ENCODE results near the gene KRTAP19-1.
"Not testable (repeated sequence)": the region's sequence is repeated elsewhere in the genome, so short reads cannot be mapped to it uniquely, and the experiment has no call there.

Gene KRTAP19-1

DNA sequence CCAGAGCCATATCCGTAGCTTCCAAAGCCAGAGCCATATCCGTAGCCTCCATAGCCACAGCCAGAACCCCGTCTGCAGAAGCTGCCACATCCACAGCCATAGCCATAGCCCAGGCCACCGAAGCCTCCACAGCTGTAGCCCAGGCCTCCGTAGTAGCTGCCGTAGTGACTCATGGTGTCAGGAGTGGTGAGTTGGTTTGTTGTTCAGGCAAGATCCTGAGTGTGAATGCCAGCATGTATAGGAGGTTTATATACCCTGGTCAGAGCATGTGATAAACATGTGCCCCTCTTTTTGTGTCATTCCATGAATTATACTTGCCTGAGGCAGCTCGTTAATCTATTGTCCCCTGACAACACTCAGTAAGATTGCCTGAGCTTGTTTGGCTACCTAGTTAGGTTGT, at the start of gene KRTAP19-1:
TSS of gene KRTAP19-1 (minus strand) at position 223 of the 400 bp plus-strand sequence. CDS start at position 173, 50 bp downstream.
- Histone ChIP-seq H3K27ac (ENCODE audit: low read depth, low read length) (no peak within 1 kb of the TSS), H3K9me3 (ENCODE audit: control insufficient read depth in 1 of 2, low read length in 2 of 2) (peaks cover 2 to 19% of the 10 kb centered on the region in 2 donors), H3K4me1 (ENCODE audit: control insufficient read depth in 1 of 2, insufficient read depth in 2 of 2, low read length in 2 of 2) (no peaks in the 10 kb centered on the region), H3K4me3 (ENCODE audit: low read depth in 1 of 2, low read length in 2 of 2) (no peak within 1 kb of the TSS), H3K9ac (ENCODE audit: low read depth in 1 of 2, low read length in 2 of 2) (no peak within 1 kb of the TSS), H3K27me3 (ENCODE audit: control insufficient read depth in 1 of 2, insufficient read depth in 2 of 2, low read length in 2 of 2) (no peaks in the 10 kb centered on the region), H3K36me3 (ENCODE audit: control insufficient read depth in 1 of 2, insufficient read depth in 2 of 2, low read length in 2 of 2) (no peaks in the 10 kb centered on the region)

DNA sequence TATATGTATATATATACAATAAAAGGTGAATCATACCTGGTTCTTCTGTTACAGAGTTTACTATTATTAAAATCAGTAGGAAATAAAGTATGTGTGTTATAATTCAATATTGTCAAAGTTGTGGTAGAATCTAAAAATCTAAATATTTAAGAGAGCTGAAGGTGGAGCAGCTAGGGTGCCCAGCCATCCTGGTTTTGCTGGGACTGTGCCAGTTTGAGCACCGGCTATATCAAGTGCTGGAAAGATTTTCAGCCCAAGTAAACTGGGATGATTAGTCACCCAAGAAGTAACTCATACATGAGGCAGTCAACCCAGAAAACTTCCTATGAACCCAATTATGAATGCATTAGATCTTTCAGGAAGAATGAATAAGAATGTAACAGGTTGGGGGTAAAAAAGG, 38.7 kb upstream of the KRTAP19-1 start:
- no peak overlapping the region for H3K27ac ChIP-seq (ENCODE audit: low read depth, low read length)
- H3K9ac ChIP-seq (ENCODE audit: low read depth in 1 of 2, low read length in 2 of 2): no peak overlapping the region
- H3K36me3 ChIP-seq (ENCODE audit: control insufficient read depth in 1 of 2, insufficient read depth in 2 of 2, low read length in 2 of 2): no peaks in the 10 kb centered on the region
- H3K4me1 ChIP-seq (ENCODE audit: control insufficient read depth in 1 of 2, insufficient read depth in 2 of 2, low read length in 2 of 2): no peaks in the 10 kb centered on the region
- peaks cover 2 to 5% of the 10 kb centered on the region in 2 donors for H3K9me3 ChIP-seq (ENCODE audit: control insufficient read depth in 1 of 2, low read length in 2 of 2)
- no peaks in the 10 kb centered on the region for H3K27me3 ChIP-seq (ENCODE audit: control insufficient read depth in 1 of 2, insufficient read depth in 2 of 2, low read length in 2 of 2)
- no peak overlapping the region for H3K4me3 ChIP-seq (ENCODE audit: low read depth in 1 of 2, low read length in 2 of 2)

DNA sequence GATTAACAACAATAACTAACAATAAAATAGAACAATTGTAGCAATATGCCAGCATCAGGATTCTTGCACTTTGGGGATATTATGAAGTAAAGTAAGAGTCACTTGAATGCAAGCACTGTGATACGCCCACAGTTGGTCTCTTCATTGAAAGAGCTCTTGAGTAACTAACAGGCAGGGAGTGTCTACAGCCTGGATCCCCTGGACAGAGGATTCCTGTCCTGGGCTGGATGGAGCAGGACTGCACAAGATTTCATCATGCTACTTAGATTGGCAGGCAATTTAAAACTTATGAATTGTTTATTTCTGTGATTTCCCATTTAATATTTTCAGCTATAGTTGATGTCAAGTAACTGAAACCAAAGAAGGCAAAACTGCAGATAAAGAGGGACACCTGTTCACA, 35.5 kb upstream of the KRTAP19-1 start:
- Histone ChIP-seq H3K9me3 (ENCODE audit: control insufficient read depth in 1 of 2, low read length in 2 of 2) (peaks cover 0 to 2% of the 10 kb centered on the region in 2 donors), H3K4me3 (ENCODE audit: low read depth in 1 of 2, low read length in 2 of 2) (no peak overlapping the region), H3K9ac (ENCODE audit: low read depth in 1 of 2, low read length in 2 of 2) (no peak overlapping the region), H3K36me3 (ENCODE audit: control insufficient read depth in 1 of 2, insufficient read depth in 2 of 2, low read length in 2 of 2) (no peaks in the 10 kb centered on the region), H3K27ac (ENCODE audit: low read depth, low read length) (no peak overlapping the region), H3K4me1 (ENCODE audit: control insufficient read depth in 1 of 2, insufficient read depth in 2 of 2, low read length in 2 of 2) (no peaks in the 10 kb centered on the region), H3K27me3 (ENCODE audit: control insufficient read depth in 1 of 2, insufficient read depth in 2 of 2, low read length in 2 of 2) (no peaks in the 10 kb centered on the region)

DNA sequence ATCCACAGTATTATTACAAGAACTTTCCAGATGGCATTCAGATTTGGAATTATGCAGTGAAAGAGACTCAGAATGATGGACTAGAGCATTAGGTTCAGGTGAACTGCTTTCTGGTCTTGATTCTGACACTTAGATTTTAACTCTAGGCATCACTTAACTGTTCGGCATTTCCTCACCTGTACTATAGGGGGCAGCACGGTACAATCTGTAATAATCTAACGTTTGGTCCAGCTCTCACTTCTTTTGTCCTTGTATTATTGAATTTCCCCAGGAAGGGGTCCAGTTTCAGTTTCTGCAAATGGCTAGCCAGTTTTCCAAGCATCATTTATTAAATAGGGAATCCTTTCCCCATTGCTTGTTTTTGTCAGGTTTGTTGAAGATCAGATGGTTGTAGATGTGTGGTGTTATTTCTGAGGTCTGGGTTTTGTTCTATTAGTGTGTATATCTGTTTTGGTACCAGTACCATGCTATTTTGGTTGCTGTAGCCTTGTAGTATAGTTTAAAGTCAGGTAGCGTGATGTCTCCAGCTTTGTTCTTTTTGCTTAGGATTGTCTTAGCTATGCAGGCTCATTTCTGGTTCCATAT, 25.5 kb upstream of the KRTAP19-1 start:
- not testable (repeated sequence) for H3K27ac ChIP-seq (ENCODE audit: low read depth, low read length); H3K4me3 ChIP-seq (ENCODE audit: low read depth in 1 of 2, low read length in 2 of 2); H3K9ac ChIP-seq (ENCODE audit: low read depth in 1 of 2, low read length in 2 of 2); H3K9me3 ChIP-seq (ENCODE audit: control insufficient read depth in 1 of 2, low read length in 2 of 2); H3K36me3 ChIP-seq (ENCODE audit: control insufficient read depth in 1 of 2, insufficient read depth in 2 of 2, low read length in 2 of 2); H3K27me3 ChIP-seq (ENCODE audit: control insufficient read depth in 1 of 2, insufficient read depth in 2 of 2, low read length in 2 of 2); H3K4me1 ChIP-seq (ENCODE audit: control insufficient read depth in 1 of 2, insufficient read depth in 2 of 2, low read length in 2 of 2)

DNA sequence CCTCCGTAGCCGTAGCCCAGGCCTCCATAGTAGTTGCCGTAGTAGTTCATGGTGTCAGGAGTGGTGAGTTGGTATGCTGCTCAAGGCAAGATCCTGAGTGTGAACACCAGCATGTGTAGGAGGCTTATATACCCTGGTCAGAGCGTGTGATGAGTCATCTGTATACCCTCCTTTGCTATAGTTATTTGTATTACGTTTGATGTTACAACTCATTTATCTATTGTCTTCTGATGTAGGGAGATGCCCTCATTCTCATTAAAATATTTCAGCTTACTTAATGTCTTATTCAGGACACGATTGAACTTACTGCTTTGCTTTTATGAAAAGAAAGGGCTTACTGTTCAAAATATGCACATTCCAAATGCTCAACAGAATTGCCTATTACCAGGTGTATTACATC, 21.9 kb upstream of the KRTAP19-1 start, which contains the start of gene KRTAP19-5:
TSS of gene KRTAP19-5 (minus strand) at position 101 of the 400 bp plus-strand sequence. CDS start at position 50, 51 bp downstream.
- Histone ChIP-seq H3K36me3 (ENCODE audit: control insufficient read depth in 1 of 2, insufficient read depth in 2 of 2, low read length in 2 of 2) (no peaks in the 10 kb centered on the region), H3K9ac (ENCODE audit: low read depth in 1 of 2, low read length in 2 of 2) (no peak within 1 kb of the TSS), H3K4me1 (ENCODE audit: control insufficient read depth in 1 of 2, insufficient read depth in 2 of 2, low read length in 2 of 2) (no peaks in the 10 kb centered on the region), H3K27me3 (ENCODE audit: control insufficient read depth in 1 of 2, insufficient read depth in 2 of 2, low read length in 2 of 2) (no peaks in the 10 kb centered on the region), H3K27ac (ENCODE audit: low read depth, low read length) (no peak within 1 kb of the TSS), H3K9me3 (ENCODE audit: control insufficient read depth in 1 of 2, low read length in 2 of 2) (no peaks in the 10 kb centered on the region), H3K4me3 (ENCODE audit: low read depth in 1 of 2, low read length in 2 of 2) (no peak within 1 kb of the TSS)

DNA sequence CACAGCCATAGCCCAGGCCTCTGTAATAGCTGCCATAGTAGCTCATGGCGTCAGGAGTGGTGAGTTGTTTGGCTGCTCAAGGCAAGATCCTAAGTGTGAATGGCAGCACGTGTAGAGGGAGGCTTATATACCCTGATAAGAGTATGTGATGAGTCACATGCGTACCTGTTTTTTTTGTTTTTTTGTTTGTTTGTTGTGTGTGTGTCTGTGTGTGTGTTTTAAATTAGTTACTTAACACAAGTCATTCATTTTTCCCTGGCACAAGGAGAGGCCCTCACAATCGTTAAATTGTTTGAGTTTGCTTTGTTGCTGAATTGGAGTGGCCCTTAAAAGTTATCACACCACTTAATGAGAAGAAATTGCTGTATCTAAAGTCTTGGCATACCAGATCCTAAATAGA, 16.9 kb upstream of the KRTAP19-1 start, which contains the start of gene KRTAP19-4:
TSS of gene KRTAP19-4 (minus strand) at position 101 of the 400 bp plus-strand sequence. CDS start at position 46, 55 bp downstream.
- Histone ChIP-seq H3K4me3 (ENCODE audit: low read depth in 1 of 2, low read length in 2 of 2) (no peak within 1 kb of the TSS), H3K36me3 (ENCODE audit: control insufficient read depth in 1 of 2, insufficient read depth in 2 of 2, low read length in 2 of 2) (no peaks in the 10 kb centered on the region), H3K27ac (ENCODE audit: low read depth, low read length) (no peak within 1 kb of the TSS), H3K9me3 (ENCODE audit: control insufficient read depth in 1 of 2, low read length in 2 of 2) (no peaks in the 10 kb centered on the region), H3K27me3 (ENCODE audit: control insufficient read depth in 1 of 2, insufficient read depth in 2 of 2, low read length in 2 of 2) (no peaks in the 10 kb centered on the region), H3K4me1 (ENCODE audit: control insufficient read depth in 1 of 2, insufficient read depth in 2 of 2, low read length in 2 of 2) (no peaks in the 10 kb centered on the region), H3K9ac (ENCODE audit: low read depth in 1 of 2, low read length in 2 of 2) (no peak within 1 kb of the TSS)

DNA sequence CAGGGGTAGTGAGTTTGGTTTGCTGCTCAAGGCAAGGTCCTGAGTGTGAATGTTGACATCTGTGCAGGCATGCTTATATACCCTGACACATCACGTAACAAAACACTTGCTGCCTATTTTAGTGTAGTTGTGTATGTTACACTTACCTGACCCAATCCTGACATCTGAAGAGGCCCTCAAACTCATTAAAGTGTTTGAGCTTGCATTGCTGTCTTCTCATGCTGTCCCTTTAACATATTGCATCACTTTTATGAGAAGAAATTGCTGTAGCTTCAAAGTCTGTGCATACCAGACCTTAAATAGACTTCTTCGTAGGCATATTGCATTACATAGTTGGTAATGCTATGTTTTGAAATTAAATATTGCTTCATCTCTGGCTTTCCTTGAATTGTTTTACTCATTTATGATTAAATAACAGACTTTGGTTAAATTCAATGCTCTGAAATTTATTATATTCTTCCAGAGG, 11.8 kb upstream of the KRTAP19-1 start, which contains the start of gene KRTAP19-3:
TSS of gene KRTAP19-3 (minus strand) at position 51 of the 466 bp plus-strand sequence. CDS start 56 bp downstream, outside the sequence.
- Histone ChIP-seq H3K27ac (ENCODE audit: low read depth, low read length) (no peak within 1 kb of the TSS), H3K36me3 (ENCODE audit: control insufficient read depth in 1 of 2, insufficient read depth in 2 of 2, low read length in 2 of 2) (no peaks in the 10 kb centered on the region), H3K4me1 (ENCODE audit: control insufficient read depth in 1 of 2, insufficient read depth in 2 of 2, low read length in 2 of 2) (no peaks in the 10 kb centered on the region), H3K9me3 (ENCODE audit: control insufficient read depth in 1 of 2, low read length in 2 of 2) (peaks cover 4 to 8% of the 10 kb centered on the region in 2 donors), H3K27me3 (ENCODE audit: control insufficient read depth in 1 of 2, insufficient read depth in 2 of 2, low read length in 2 of 2) (no peaks in the 10 kb centered on the region), H3K9ac (ENCODE audit: low read depth in 1 of 2, low read length in 2 of 2) (no peak within 1 kb of the TSS), H3K4me3 (ENCODE audit: low read depth in 1 of 2, low read length in 2 of 2) (no peak within 1 kb of the TSS)

DNA sequence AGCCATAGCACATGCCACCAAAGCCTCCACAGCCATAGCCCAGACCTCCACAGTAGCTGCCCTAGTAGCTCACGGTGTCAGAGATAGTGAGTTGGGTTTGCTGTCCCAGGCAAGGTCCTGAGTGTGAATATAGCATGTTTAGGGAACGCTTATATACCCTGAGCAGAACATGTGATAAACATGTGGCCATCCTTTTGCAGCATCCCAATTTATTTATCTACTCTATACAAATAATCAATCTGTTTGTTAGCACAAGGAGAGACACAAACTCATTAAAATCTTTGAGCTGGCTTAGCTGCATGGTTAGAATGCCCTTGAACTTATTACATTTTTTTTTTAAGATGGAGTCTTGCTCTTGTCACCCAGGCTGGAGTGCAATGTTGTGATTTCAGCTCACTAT, 7.2 kb upstream of the KRTAP19-1 start, which contains the start of gene KRTAP19-2:
TSS of gene KRTAP19-2 (minus strand) at position 101 of the 400 bp plus-strand sequence. CDS start at position 13, 88 bp downstream.
- no peak within 1 kb of the TSS for H3K4me3 ChIP-seq (ENCODE audit: low read depth in 1 of 2, low read length in 2 of 2)
- H3K9me3 ChIP-seq (ENCODE audit: control insufficient read depth in 1 of 2, low read length in 2 of 2): peaks cover 12 to 23% of the 10 kb centered on the region in 2 donors
- no peak within 1 kb of the TSS for H3K27ac ChIP-seq (ENCODE audit: low read depth, low read length)
- H3K9ac ChIP-seq (ENCODE audit: low read depth in 1 of 2, low read length in 2 of 2): no peak within 1 kb of the TSS
- H3K36me3 ChIP-seq (ENCODE audit: control insufficient read depth in 1 of 2, insufficient read depth in 2 of 2, low read length in 2 of 2): no peaks in the 10 kb centered on the region
- H3K27me3 ChIP-seq (ENCODE audit: control insufficient read depth in 1 of 2, insufficient read depth in 2 of 2, low read length in 2 of 2): no peaks in the 10 kb centered on the region
- H3K4me1 ChIP-seq (ENCODE audit: control insufficient read depth in 1 of 2, insufficient read depth in 2 of 2, low read length in 2 of 2): no peaks in the 10 kb centered on the region

DNA sequence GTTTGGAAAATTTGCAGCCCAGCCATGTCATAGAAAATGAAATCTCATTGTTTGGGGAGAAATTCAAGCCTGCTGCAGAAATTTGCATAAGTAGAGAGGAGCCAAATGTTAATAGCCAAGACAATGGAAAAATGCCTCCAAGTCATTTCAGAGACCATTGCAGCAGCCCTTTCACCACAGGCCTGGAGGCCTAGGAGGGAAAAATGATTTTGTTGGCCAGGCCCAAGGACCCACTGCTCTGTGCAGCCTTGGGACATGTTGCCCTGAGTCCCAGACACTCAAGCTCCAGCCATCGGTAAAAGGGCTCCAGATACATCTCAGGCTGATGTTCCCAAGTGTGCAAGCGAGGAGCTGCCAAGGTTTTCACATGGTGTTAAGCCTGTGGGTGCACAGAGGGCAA, 6.0 kb upstream of the KRTAP19-1 start:
- Histone ChIP-seq H3K9me3 (ENCODE audit: control insufficient read depth in 1 of 2, low read length in 2 of 2) (peaks cover 8 to 29% of the 10 kb centered on the region in 2 donors), H3K36me3 (ENCODE audit: control insufficient read depth in 1 of 2, insufficient read depth in 2 of 2, low read length in 2 of 2) (no peaks in the 10 kb centered on the region), H3K27me3 (ENCODE audit: control insufficient read depth in 1 of 2, insufficient read depth in 2 of 2, low read length in 2 of 2) (no peaks in the 10 kb centered on the region), H3K4me1 (ENCODE audit: control insufficient read depth in 1 of 2, insufficient read depth in 2 of 2, low read length in 2 of 2) (no peaks in the 10 kb centered on the region), H3K4me3 (ENCODE audit: low read depth in 1 of 2, low read length in 2 of 2) (no peak overlapping the region), H3K27ac (ENCODE audit: low read depth, low read length) (no peak overlapping the region), H3K9ac (ENCODE audit: low read depth in 1 of 2, low read length in 2 of 2) (no peak overlapping the region)

DNA sequence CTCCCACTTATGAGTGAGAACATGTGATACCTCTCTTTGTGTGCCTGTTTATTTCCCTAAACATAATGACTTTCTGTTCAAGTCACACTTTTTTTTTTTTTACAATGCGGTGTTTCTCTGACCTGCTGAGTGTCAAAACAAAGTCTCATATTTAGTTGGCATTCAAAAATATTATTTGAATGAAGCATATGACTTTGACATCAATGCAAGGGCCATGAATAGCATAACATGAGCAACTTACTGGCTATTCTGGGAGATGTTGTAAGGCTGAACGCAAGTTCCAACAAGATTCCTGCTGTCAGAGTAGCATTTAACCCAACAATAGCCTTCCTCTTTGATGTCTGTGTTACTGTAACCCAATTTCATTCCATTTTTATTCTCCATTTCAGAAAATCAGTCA, 2.0 kb upstream of the KRTAP19-1 start:
- H3K36me3 ChIP-seq (ENCODE audit: control insufficient read depth in 1 of 2, insufficient read depth in 2 of 2, low read length in 2 of 2): no peaks in the 10 kb centered on the region
- no peaks in the 10 kb centered on the region for H3K4me1 ChIP-seq (ENCODE audit: control insufficient read depth in 1 of 2, insufficient read depth in 2 of 2, low read length in 2 of 2)
- H3K9ac ChIP-seq (ENCODE audit: low read depth in 1 of 2, low read length in 2 of 2): no peak overlapping the region
- no peak overlapping the region for H3K27ac ChIP-seq (ENCODE audit: low read depth, low read length)
- peaks cover 8 to 30% of the 10 kb centered on the region in 2 donors for H3K9me3 ChIP-seq (ENCODE audit: control insufficient read depth in 1 of 2, low read length in 2 of 2)
- no peak overlapping the region for H3K4me3 ChIP-seq (ENCODE audit: low read depth in 1 of 2, low read length in 2 of 2)
- no peaks in the 10 kb centered on the region for H3K27me3 ChIP-seq (ENCODE audit: control insufficient read depth in 1 of 2, insufficient read depth in 2 of 2, low read length in 2 of 2)

All from duodenal mucosa (tissue), 2 donors.